ENCODE data around the gene CAMSAP1.

CAMSAP1 gene

DNA sequence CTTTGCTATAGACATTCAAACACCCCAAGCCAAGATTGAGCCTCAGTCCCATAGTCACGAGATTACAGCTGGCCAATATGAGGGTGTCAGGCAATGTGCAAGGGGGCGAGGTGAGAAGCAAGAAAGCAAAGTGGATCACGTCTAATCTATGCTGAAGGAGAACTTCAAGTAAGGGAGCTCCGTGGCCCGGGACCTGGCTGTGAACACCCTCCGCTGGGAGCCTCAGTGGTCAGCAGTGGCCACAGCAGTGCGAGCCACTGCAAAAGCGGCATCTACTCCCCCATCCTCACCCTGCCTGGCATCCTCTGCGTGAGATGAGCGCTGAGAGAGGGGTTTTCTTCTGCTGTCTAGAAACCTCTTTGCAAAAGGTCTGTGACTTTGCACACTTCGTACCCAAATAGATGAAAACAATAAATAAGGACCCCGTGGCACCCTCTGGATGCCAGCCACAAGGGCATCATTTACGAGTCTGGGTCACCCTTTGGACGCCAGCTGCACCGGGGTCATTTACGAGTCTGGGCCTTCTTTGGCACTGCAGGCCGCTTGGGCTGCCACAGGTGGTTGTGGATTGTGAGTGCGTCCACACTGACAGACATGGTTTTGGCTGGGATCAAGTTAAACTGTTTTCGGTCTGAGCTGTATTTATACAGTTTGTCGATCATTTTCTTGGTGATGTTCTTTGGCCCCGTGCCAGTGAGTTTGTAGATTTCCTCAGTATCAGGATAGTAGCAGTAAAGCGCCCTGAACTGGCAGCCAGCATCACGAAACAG lies 96.4 kb downstream of the CAMSAP1 start:
- H3K4me1 ChIP-seq (ENCODE audit: low read length): no peaks in the 10 kb centered on the region
- H3K4me3 ChIP-seq (ENCODE audit: low read length): no peak overlapping the region
- no peak overlapping the region for H3K4me2 ChIP-seq (ENCODE audit: low read length)
- H4K20me1 ChIP-seq (ENCODE audit: insufficient read depth, low read length): no peaks in the 10 kb centered on the region
- H3K27ac ChIP-seq (ENCODE audit: low read length): no peak overlapping the region
- no peak overlapping the region for H2AFZ ChIP-seq (ENCODE audit: low read depth, low read length)
- no peaks in the 10 kb centered on the region for H3K9me3 ChIP-seq (ENCODE audit: insufficient read depth, low read length)
- no peaks in the 10 kb centered on the region for H3K36me3 ChIP-seq (replicated peaks; ENCODE audit: low read depth, low read length)
- no peaks in the 10 kb centered on the region for H3K27me3 ChIP-seq (ENCODE audit: low read depth, low read length)
- TF ChIP-seq, protein P1, sequence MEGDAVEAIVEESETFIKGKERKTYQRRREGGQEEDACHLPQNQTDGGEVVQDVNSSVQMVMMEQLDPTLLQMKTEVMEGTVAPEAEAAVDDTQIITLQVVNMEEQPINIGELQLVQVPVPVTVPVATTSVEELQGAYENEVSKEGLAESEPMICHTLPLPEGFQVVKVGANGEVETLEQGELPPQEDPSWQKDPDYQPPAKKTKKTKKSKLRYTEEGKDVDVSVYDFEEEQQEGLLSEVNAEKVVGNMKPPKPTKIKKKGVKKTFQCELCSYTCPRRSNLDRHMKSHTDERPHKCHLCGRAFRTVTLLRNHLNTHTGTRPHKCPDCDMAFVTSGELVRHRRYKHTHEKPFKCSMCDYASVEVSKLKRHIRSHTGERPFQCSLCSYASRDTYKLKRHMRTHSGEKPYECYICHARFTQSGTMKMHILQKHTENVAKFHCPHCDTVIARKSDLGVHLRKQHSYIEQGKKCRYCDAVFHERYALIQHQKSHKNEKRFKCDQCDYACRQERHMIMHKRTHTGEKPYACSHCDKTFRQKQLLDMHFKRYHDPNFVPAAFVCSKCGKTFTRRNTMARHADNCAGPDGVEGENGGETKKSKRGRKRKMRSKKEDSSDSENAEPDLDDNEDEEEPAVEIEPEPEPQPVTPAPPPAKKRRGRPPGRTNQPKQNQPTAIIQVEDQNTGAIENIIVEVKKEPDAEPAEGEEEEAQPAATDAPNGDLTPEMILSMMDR (IDR thresholded peaks at IDR 0.05; ENCODE audit: low read depth, low read length): no peak
- TF ChIP-seq EZH2phosphoT487 (IDR thresholded peaks at IDR 0.05; ENCODE audit: low read depth): no peak
- no peak overlapping the region for H3K9ac ChIP-seq (ENCODE audit: low read length)
- no peaks in the 10 kb centered on the region for H3K79me2 ChIP-seq (ENCODE audit: low read length)

- Histone ChIP-seq H3K4me3 (ENCODE audit: low read length) (no peak overlapping the region), H3K9me3 (ENCODE audit: insufficient read depth, low read length) (no peaks in the 10 kb centered on the region), H3K27me3 (ENCODE audit: low read depth, low read length) (no peaks in the 10 kb centered on the region), H3K27ac (ENCODE audit: low read length) (no peak overlapping the region), H3K79me2 (ENCODE audit: low read length) (no peaks in the 10 kb centered on the region), H3K36me3 (replicated peaks; ENCODE audit: low read depth, low read length) (no peaks in the 10 kb centered on the region), H2AFZ (ENCODE audit: low read depth, low read length) (no peak overlapping the region), H4K20me1 (ENCODE audit: insufficient read depth, low read length) (no peaks in the 10 kb centered on the region), H3K4me2 (ENCODE audit: low read length) (no peak overlapping the region), H3K4me1 (ENCODE audit: low read length) (no peaks in the 10 kb centered on the region), H3K9ac (ENCODE audit: low read length) (no peak overlapping the region)
- no peak for TF ChIP-seq EZH2phosphoT487 (IDR thresholded peaks at IDR 0.05; ENCODE audit: low read depth)
- TF ChIP-seq, protein P1 (IDR thresholded peaks at IDR 0.05; ENCODE audit: low read depth, low read length): no peak
These were observed 98.2 kb downstream of the CAMSAP1 start for GRCh38 chr9:135809166-135809565.

DNA sequence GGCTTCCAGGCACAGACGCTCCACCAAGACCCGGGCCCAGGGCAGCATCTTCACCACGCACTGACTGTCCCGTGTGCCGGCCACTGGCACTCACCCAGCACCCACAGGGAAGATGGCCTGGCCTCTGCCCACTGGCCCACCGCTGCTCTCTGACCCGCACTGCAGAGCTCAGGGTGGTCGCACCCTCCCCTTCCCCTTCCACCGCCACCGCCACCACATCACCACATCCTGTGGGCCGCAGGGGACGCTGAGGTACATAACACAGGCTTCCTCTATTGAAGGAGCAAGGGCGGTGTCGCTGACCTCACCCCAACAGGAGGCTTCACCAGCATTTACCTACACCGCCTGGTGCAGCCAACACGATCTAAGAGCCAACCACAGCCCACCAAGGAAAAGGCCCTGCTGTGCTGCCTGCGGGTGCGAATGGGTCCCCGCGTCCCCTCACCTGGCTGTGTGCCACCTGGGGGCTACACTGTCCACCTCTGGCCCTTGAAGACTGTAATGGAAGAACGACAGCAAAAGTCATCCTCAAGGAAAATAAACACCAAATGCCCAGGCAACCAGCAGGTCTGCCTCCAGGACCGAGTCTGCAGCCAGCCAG lies 101.8 kb downstream of the CAMSAP1 start:
- H3K27ac ChIP-seq (ENCODE audit: low read length): no peak overlapping the region
- H3K36me3 ChIP-seq (replicated peaks; ENCODE audit: low read depth, low read length): no peaks in the 10 kb centered on the region
- H3K27me3 ChIP-seq (ENCODE audit: low read depth, low read length): no peaks in the 10 kb centered on the region
- H2AFZ ChIP-seq (ENCODE audit: low read depth, low read length): no peak overlapping the region
- no peak overlapping the region for H3K9ac ChIP-seq (ENCODE audit: low read length)
- TF ChIP-seq EZH2phosphoT487 (IDR thresholded peaks at IDR 0.05; ENCODE audit: low read depth): no peak
- TF ChIP-seq, protein P1 (IDR thresholded peaks at IDR 0.05; ENCODE audit: low read depth, low read length): no peak
- H3K4me3 ChIP-seq (ENCODE audit: low read length): no peak overlapping the region
- no peaks in the 10 kb centered on the region for H3K4me1 ChIP-seq (ENCODE audit: low read length)
- H3K79me2 ChIP-seq (ENCODE audit: low read length): no peaks in the 10 kb centered on the region
- H4K20me1 ChIP-seq (ENCODE audit: insufficient read depth, low read length): no peaks in the 10 kb centered on the region
- no peak overlapping the region for H3K4me2 ChIP-seq (ENCODE audit: low read length)
- H3K9me3 ChIP-seq (ENCODE audit: insufficient read depth, low read length): no peaks in the 10 kb centered on the region

DNA sequence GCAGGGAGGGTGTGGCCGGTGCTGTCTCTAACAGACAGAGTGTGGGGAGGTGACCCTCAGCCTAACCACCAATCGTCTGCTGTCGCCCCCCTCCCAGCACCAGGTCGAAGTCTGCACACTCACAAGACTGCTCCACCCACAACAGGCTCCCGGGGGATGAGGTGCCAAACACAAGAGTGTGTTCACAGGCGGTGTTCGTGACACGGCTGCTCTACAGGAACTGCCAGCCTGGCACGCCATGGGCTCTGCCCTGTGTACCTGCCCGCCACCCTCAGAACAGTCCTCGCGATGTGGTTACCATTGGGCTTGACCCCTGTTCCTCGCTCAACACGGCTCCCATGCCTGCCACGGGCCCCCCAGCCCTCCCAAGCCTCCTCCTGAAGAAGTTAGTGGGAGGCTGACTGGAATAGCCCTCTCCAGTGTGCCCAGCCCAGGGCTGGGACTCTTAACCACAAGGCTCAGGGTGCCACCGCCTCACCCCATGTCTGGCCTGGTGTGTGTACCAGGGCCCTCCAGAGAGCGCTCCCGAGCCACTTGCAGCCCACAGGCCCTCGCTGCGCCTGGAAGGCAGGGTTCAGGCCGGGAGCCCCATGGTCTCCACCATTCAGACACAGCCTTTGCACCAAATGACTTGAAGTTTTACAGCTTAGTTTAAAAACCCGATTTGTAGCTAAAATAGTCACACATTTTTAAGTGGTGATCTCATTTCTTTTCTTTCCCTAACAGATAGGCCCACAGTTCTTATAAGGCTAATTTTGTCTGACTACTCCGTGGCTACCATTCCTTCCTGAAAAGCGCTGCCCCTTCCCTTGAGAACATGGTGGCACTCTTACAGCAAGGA lies 102.5 kb downstream of the CAMSAP1 start:
- H3K79me2 ChIP-seq (ENCODE audit: low read length): no peaks in the 10 kb centered on the region
- no peaks in the 10 kb centered on the region for H3K4me1 ChIP-seq (ENCODE audit: low read length)
- no peaks in the 10 kb centered on the region for H3K9me3 ChIP-seq (ENCODE audit: insufficient read depth, low read length)
- no peaks in the 10 kb centered on the region for H3K36me3 ChIP-seq (replicated peaks; ENCODE audit: low read depth, low read length)
- TF ChIP-seq, protein P1 (IDR thresholded peaks at IDR 0.05; ENCODE audit: low read depth, low read length): no peak
- no peak overlapping the region for H3K27ac ChIP-seq (ENCODE audit: low read length)
- no peak overlapping the region for H2AFZ ChIP-seq (ENCODE audit: low read depth, low read length)
- H3K4me3 ChIP-seq (ENCODE audit: low read length): no peak overlapping the region
- no peaks in the 10 kb centered on the region for H3K27me3 ChIP-seq (ENCODE audit: low read depth, low read length)
- H3K9ac ChIP-seq (ENCODE audit: low read length): no peak overlapping the region
- no peak overlapping the region for H3K4me2 ChIP-seq (ENCODE audit: low read length)
- no peaks in the 10 kb centered on the region for H4K20me1 ChIP-seq (ENCODE audit: insufficient read depth, low read length)

Data from OCI-LY3 (cell line).